Body of pancreas (tissue), 4 donors: ENCODE results near the gene MILR1.

Experiments
- CTCF ChIP-seq, 7 experiments: fragments of 450-650 bp in 4 of 7; fragments of 200-600 bp in 3 of 7; sonication (generic) in 3 of 7; IDR thresholded peaks; one replicate each; pipeline ENCODE4 v1.5.1; 2016 to 2019; ENCODE audit warnings: antibody characterized with exemption in 7 of 7
- POLR2A ChIP-seq, 3 donors: fragments of 450-650 bp; IDR thresholded peaks; one replicate each; pipeline ENCODE4 v1.6.1; 2016; ENCODE audit warnings: antibody characterized with exemption in 3 of 3, mild to moderate bottlenecking in 2 of 3

- TF ChIP-seq CTCF (IDR thresholded peaks at IDR 0.05) (no peak), POLR2A (IDR thresholded peaks at IDR 0.05) (no peak)
Observed at GRCh38 chr17:64480951-64481350, 32.0 kb downstream of the MILR1 start.
